NCI-H69 (cell line): Measurements from ENCODE around the gene MLX.
"Not testable (repeated sequence)": the region's sequence is repeated elsewhere in the genome, so short reads cannot be mapped to it uniquely, and the experiment has no call there.

Experiments
- DNase-seq: peaks from one replicate; lab custom pipeline; 2025; lab: John Stamatoyannopoulos, UW

The MLX gene

DNA sequence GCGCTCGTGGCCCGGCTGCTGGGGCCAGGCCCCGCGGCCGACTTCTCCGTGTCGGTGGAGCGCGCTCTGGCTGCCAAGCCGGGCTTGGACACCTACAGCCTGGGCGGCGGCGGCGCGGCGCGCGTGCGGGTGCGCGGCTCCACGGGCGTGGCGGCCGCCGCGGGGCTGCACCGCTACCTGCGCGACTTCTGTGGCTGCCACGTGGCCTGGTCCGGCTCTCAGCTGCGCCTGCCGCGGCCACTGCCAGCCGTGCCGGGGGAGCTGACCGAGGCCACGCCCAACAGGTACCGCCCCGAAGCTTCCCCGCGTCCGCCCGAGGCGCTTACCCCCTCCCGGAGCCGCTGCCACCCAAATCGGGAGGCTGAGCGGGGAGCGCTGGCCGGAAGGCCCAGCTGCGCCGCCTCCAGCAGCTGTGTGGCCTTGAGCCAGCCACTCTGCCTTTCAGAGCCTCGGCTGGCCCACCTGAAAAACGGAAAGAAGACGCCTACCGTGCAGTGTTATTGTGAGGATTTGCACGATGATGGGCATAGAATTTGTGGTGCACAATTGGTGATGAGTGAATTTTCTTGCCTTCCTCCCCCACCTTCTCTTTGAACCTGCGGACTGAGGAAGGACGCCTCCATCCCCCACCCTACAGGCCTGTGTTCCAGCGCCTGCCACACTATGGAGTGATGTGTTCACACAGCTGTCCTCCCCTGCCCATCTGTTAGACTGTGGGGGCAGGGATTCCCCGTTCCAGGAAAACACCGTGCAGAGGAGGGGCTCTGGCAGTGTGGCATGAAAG lies 30.3 kb upstream of the MLX start:
- DNase-seq: peak; percentile 97

DNA sequence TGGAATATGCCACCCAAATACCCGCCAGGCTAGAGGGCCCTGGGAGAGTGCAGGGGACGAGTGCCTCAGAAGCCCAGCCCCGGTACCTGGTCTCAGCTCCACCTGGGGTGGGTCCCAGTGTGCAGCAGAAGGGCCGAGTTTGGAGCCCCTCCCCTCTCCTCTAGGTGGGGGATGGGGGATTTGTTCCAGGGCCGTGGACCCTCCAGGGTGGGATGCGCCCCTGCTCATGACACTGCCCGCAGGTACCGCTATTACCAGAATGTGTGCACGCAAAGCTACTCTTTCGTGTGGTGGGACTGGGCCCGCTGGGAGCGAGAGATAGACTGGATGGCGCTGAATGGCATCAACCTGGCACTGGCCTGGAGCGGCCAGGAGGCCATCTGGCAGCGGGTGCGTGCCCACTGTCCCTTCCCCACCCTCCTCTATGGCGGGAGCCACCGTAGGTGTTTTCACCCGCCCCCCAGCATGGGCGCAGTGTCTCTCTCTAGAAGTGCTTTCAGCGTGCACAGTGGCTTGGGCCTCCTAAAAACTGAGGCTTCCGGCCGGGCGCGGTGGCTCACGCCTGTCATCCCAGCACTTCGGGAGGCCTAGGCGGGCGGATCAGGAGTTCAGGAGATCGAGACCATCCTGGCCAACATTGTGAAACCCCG lies 29.6 kb upstream of the MLX start:
- DNase-seq: no peak

DNA sequence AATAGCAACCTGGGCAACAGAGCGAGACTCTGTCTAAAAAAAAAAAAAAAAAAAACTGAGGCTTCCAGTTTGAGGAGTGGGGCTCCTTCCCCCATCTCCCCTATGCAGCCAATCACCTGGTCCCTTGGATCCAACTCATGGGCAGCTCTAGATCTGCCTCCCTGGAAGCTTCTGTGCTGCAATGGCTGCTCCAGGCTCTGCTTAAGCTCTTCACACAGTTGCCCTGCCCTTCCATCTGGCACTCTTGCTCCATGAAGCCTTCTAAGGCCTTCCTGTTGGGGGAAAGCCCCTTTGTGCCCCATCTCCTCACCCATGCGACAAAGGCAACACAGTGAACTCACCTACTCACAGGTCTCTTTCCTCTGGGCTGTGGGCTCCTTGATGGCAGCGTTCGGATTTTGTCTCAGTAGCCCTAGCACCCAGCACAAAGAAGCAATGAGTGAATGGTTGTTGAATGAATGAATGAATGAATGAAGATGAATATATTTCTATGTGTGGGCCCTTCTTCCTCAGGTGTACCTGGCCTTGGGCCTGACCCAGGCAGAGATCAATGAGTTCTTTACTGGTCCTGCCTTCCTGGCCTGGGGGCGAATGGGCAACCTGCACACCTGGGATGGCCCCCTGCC lies 29.0 kb upstream of the MLX start:
- peak; percentile 26 for DNase-seq

DNA sequence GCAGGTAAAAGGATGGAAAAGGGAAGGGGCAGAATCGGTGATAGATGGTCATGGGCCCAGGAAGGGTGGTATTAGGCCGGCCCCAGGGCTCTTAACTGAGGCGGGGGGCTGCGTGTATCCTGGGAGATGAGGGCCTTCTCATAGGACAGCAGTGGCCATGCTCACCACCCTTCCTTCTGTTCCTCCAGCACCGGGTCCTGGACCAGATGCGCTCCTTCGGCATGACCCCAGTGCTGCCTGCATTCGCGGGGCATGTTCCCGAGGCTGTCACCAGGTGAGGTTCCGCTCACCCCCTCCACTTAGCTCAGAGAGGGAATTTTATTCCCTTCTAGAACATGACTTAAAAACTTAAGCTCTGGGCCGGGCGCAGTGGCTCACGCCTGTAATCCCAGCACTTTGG lies 28.4 kb upstream of the MLX start:
- DNase-seq: no peak

DNA sequence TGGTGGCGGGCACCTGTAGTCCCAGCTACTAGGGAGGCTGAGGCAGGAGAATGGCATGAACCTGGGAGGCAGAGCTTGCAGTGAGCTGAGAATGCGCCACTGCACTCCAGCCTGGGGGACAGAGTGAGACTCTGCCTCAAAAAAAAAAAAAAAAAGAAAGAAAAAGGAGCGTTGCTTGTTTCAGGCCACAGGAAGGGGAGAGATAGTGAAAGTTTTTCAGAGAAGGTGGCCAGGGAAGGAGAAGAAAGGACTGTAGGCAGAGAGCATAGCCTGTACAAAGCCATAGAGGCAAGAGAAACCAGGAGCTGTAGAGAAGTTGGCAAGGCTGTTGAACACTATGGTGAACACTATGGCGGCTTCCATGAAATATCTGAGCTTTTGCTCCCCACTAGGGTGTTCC lies 26.3 kb upstream of the MLX start:
- DNase-seq: not testable (repeated sequence)

DNA sequence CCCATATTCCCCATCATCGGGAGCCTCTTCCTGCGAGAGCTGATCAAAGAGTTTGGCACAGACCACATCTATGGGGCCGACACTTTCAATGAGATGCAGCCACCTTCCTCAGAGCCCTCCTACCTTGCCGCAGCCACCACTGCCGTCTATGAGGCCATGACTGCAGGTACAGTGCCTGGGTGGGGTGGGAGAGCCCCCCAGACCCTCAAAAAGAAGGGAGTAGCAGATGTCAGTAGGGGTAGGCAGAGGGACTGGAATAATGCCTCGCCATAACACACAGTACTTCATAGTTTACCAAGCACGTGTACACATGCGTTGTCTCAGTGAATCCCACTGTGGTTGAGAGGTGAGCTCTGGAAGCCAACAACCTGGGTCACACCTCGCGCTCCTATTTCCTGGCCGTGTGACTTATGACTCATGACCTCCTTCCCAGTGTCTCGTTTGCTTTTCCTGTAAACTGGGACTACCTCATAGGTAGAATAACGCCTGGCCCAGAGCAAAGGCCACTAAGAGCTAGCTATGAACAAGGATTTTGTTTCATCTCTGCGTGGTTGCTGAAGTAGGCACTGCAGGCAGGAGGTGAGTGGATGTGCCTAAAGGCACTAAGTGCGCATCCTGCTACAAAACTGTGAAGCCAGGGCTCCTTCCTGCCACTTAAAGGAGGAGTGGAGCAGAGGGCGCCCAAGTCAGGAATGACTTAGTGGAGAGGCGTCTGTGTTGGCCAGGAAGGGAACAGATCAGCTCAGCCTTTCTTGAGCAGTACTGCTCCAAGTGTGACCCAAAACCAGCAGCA lies 25.7 kb upstream of the MLX start:
- peak; percentile 18 for DNase-seq

DNA sequence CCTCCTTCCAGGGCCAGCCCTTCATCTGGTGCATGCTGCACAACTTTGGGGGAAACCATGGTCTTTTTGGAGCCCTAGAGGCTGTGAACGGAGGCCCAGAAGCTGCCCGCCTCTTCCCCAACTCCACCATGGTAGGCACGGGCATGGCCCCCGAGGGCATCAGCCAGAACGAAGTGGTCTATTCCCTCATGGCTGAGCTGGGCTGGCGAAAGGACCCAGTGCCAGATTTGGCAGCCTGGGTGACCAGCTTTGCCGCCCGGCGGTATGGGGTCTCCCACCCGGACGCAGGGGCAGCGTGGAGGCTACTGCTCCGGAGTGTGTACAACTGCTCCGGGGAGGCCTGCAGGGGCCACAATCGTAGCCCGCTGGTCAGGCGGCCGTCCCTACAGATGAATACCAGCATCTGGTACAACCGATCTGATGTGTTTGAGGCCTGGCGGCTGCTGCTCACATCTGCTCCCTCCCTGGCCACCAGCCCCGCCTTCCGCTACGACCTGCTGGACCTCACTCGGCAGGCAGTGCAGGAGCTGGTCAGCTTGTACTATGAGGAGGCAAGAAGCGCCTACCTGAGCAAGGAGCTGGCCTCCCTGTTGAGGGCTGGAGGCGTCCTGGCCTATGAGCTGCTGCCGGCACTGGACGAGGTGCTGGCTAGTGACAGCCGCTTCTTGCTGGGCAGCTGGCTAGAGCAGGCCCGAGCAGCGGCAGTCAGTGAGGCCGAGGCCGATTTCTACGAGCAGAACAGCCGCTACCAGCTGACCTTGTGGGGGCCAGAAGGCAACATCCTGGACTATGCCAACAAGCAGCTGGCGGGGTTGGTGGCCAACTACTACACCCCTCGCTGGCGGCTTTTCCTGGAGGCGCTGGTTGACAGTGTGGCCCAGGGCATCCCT lies 23.5 kb upstream of the MLX start:
- DNase-seq: no peak

DNA sequence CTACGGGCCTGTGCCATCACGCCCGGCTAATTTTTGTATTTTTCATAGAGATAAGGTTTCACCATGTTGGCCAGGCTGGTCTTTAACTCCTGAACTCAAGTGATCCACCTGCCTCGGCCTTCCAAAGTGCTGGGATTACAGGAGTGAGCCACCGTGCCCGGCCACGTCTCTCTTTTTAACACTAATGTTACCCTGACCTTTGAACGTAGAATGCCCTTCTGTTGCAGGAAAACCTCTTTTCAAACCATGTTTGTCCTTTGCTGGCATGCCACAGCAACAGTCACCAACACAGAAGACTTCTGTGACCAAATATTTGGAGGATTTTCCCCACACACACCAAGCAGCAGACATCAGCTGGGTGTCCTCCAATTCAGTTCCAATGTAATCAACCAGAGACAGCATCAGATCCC lies 22.0 kb upstream of the MLX start:
- no peak for DNase-seq

DNA sequence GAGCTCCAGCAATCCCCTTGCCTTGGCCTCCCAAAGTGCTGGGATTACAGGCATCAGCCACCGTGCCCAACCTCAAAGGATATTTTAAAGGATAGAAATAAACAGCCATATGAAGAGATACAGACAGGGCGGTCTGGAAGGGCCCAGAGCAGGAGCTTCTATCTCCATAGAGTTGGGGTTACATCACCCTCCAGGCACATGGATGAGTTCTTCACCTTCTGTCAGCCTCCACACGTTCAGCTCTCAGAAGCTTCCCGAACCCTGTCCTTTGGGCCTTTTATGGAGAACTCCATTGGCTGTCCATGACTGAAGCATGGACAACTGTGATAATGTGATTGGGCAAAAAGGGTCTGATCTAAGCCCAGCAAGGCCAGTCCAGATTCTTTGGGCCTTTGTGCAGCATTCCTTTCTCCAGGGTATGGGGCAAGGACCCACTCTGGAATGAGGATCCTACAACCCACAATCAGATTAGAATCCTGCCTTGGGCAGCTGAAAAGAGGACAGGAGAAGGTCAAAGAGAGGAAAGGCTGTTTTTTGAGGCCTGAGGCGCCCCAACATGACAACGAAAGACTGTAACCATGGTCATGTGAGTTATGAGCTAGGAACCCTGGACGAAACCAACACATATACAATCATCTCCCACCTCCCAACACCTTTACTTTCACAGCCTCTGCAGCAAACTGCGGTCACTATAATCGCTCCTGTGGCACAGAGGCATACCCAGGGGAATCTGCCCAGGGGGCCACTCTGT lies 21.0 kb upstream of the MLX start:
- DNase-seq: not testable (repeated sequence)

DNA sequence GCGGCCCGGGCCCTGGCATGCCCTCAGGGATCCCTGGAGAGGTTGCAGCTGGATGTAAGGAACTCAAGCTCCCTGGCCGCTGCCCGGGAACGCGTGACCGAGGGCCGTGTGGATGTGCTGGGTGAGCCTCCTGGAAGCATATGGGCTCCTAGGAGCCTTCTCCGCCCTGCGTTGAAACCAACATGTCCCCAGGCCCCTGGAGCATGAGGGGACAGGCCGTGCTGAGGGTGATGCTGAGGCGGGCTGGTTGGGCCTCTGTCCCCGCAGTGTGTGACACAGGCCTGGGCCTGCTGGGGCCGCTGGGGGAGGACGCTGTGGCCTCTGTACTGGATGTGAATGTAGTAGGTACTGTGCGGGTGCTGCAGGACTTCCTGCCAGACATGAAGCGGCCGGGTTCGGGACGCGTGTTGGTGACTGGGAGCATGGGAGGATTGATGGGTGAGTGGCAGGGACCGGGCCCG lies 19.9 kb upstream of the MLX start:
- DNase-seq: no peak

DNA sequence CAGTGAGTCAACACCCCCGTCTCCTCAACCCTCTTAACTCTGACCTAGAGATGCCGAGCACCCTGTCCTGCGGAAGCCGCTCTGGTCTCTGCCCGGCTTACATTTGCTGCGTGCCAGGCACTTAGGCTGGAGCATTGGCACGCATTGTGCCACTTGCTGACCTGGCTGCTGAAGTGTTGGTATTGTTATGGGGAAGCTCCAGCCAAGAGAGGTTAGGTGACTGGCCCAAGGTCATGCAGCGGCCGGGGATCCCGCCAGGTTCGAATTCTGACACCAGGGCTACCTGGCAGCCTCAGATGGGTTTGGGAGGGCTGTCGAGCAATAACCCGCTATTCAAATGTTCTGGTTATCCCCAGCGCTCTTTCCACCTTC lies 19.2 kb upstream of the MLX start:
- DNase-seq: no peak

DNA sequence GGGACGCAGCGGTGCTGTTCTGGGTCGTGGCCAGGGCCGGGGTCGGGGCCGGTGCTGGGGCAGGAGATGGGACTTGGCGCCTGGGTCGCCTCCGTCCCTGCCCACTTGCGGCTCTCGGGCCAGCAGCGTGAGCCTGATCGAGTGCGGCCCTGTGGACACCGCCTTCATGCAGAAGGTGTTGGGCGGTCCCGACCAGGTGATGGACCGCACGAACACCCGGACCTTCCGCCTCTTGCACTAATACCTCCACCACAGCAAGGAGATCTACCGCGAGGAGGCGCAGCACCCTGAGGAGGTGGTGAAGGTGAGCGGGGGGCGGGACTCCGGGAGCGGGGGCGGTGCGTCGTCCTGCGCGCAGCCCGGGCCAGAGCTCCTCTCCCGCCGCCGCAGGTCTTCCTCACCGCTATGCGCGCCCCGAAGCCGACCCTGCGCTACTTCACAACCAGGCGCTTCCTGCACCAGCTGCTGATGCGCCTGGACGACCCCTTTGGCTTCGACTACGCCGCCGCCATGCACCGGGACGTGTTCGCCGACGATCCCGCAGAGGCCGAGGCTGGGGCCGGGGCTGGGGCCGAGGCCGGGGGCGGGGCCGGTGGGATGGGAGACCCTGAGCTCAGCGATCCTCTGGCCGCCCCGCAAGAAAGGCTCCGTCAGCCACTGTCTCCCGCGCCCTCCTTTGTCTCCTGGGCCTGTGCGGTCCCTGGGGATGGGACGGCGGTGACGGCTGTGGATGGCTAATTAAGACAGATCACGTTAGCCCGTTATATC lies 18.6 kb upstream of the MLX start:
- DNase-seq: peak; percentile 91

DNA sequence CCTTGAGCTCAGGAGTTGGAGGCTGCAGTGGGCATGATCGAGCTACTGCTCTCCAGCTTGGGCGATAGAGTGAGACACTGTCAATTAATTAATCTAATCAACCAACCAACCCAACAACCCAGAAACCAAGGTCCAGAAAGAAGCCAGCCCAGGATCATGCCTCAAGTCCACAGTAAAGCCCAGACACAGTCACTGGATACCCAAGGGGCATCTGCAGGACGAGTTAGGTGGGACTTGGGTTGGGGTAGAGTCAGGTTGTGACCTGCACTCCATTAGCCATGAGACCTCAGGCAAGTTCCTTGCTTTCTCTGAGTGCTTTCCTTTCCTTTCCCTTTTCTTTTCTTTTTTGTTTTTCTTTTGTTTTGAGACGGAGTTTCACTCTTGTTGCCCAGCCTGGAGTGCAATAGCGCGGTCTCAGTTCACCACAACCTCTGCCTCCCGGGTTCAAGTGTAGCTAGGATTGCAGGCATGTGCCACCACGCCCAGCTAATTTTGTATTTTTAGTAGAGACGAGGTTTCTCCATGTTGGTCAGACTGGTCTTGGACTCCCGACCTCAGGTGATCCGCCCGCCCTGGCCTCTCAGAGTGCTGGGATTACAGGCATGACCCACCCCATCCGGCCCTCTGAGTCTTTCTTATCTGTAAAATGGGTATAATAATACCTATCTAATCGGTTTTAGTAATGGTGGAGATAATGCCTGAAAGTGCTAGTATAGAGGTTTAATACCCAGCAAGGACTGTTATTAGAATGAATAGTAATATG lies 17.7 kb upstream of the MLX start:
- no peak for DNase-seq

DNA sequence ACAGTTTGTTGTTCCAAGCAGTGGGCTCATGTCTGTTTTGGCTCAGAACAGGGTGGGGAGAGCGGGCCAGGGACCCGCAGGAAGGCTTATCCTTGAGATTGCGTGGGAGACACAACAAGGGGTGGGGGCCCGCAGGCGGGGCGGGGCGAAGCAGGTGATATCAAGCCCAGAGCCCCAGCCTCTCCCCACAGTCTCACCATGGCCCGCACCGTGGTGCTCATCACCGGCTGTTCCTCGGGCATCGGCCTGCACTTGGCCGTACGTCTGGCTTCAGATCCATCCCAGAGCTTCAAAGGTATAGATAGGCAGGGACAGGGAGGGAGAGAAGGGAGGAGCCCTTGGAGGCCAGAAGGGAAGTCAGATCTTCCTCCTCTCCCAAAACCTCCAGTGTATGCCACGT lies 14.2 kb upstream of the MLX start, which contains the start of gene HSD17B1:
Gene HSD17B1 (plus strand): TSS at position 188 of the 400 bp plus-strand sequence. CDS start 11 bp downstream, at position 199.
- DNase-seq: not testable (repeated sequence)

DNA sequence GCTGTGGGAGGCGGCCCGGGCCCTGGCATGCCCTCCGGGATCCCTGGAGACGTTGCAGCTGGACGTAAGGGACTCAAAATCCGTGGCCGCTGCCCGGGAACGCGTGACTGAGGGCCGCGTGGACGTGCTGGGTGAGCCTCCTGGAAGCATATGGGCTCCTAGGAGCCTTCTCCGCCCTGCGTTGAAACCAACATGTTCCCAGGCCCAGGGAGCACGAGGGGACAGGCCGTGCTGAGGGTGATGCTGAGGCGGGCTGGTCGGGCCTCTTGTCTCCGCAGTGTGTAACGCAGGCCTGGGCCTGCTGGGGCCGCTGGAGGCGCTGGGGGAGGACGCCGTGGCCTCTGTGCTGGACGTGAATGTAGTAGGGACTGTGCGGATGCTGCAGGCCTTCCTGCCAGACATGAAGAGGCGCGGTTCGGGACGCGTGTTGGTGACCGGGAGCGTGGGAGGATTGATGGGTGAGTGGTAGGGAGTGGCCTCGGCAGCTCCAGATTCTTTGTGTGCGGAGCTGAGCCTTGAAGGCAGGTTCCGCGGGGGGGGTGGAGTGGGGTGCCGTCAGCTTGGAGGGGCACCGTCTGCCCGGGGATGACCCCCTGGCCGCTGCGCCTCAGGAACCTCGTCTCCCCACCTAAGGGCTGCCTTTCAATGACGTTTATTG lies 13.6 kb upstream of the MLX start:
- no peak for DNase-seq

DNA sequence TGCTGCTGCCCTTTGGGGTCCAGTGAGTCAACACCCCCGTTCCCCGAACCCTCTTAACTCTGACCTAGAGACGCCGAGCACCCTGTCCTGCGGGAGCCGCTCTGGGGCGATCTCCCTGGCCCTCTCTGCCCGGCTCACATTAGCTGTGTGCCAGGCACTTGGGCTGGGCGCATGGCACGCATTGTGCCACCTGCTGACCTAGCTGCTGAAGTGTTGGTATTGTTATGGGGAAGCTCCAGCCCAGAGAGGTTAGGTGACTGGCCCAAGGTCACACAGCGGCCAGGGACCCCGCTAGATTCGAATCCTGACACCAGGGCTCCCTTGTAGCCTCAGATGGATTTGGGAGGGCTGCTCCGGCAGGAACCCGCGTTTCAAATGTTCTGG lies 13.0 kb upstream of the MLX start:
- DNase-seq: peak; percentile 41

DNA sequence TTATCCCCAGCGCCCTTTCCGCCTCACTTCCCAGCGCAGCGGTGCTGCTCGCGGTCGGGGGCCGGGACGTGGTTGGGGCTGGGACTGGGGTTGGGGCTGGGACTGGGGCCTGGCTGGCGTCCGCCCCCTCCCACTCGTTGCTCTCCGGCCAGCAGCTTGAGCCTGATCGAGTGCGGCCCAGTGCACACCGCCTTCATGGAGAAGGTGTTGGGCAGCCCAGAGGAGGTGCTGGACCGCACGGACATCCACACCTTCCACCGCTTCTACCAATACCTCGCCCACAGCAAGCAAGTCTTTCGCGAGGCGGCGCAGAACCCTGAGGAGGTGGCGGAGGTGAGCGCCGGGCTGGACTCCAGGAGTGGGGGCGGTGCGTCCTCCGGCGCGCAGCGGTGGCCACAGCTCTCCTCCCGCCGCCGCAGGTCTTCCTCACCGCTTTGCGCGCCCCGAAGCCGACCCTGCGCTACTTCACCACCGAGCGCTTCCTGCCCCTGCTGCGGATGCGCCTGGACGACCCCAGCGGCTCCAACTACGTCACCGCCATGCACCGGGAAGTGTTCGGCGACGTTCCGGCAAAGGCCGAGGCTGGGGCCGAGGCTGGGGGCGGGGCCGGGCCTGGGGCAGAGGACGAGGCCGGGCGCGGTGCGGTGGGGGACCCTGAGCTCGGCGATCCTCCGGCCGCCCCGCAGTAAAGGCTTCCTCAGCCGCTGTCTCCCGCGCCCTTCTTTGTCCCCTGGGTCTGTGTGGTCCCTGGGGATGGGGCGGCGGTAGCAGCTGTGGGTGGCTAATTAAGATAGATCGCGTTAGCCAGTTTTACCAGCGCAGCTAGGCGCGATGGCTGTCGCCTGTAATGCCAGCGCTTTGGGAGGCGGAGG lies 12.4 kb upstream of the MLX start:
- peak; percentile 93 for DNase-seq
